H1 (cell line): ENCODE data around the gene BOLA3. TPM values are rescaled to one million over a fixed set of nuclear protein-coding genes. Genes with fewer than 3 reads are reported as not detected.

Experiments
- CEBPB ChIP-seq: IDR thresholded peaks from 2 replicates; pipeline ENCODE4 v1.6.1; 2012; ENCODE audit warnings: low read depth, low read length
- CHD1 ChIP-seq: IDR thresholded peaks from 2 replicates; pipeline ENCODE4 v1.6.1; 2012; ENCODE audit warnings: low read depth, low read length, improper control_type of control experiment
- CREB1 ChIP-seq: IDR thresholded peaks from 2 replicates; pipeline ENCODE4 v1.6.1; 2012; ENCODE audit warnings: inconsistent platforms
- EP300 ChIP-seq, 2 experiments: IDR thresholded peaks; 1 replicate in 1 of 2; 2 replicates in 1 of 2; pipeline ENCODE4 v1.6.1; 2011 to 2012; ENCODE audit warnings: low read depth in 2 of 2, low read length in 2 of 2, mild to moderate bottlenecking in 2 of 2, borderline replicate concordance in 1 of 2, inconsistent platforms in 1 of 2, moderate library complexity in 1 of 2
- GTF2F1 ChIP-seq: IDR thresholded peaks from 2 replicates; pipeline ENCODE4 v1.6.1; 2012; ENCODE audit warnings: low read depth, low read length, improper control_type of control experiment, borderline replicate concordance
- KDM1A ChIP-seq: fragments of 200-600, 300-600 bp; sonication (generic); IDR thresholded peaks from 2 replicates; pipeline ENCODE4 v1.7.1; 2016; ENCODE audit warnings: mild to moderate bottlenecking, low read length, borderline replicate concordance
- RNF2 ChIP-seq: fragments of 200-900, 300-1000 bp; sonication (generic); IDR thresholded peaks from 2 replicates; pipeline ENCODE4 v1.7.1; 2016; ENCODE audit warnings: borderline replicate concordance, low read depth, mild to moderate bottlenecking, antibody characterized with exemption, low read length; ENCODE audit not compliant: poor library complexity, severe bottlenecking; ENCODE audit errors: missing control alignments
- SIRT6 ChIP-seq: IDR thresholded peaks from one replicate; pipeline ENCODE4 v1.7.1; 2012; ENCODE audit warnings: low read length, inconsistent platforms
- polyA plus RNA-seq, 7 experiments: library from polyadenylated mRNA; depleted of rRNA in 3 of 7; stranded (reverse) in 5 of 7; unstranded in 2 of 7; fragments of >200 nt in 5 of 7; fragments of 200-250 nt in 2 of 7; gene quantifications; 1 replicate in 5 of 7; 2 replicates in 1 of 7; 4 replicates in 1 of 7; pipeline versions ENCODE4 v1.2.1 to v1.2.3, GENCODE V29; 2011 to 2013; ENCODE audit warnings: missing spikeins in 2 of 7, mixed read lengths in 2 of 7
- total RNA-seq: library from RNA; stranded (reverse); fragmentation: NEBNext Ultra II Directional; extraction: Animal tissue kit (Norgen Biotek cat#: 25700); gene quantifications from 2 replicates; pipeline ENCODE4 v1.2.1, GENCODE V29; 2021
- TF ChIP-seq, protein P1 (sequence below): fragments of 300-600 bp; sonication (generic); IDR thresholded peaks from 2 replicates; pipeline ENCODE4 v1.7.1; 2012; ENCODE audit warnings: low read length, moderate library complexity, mild to moderate bottlenecking, inconsistent platforms; ENCODE audit not compliant: insufficient replicate concordance

The BOLA3 gene
- total and polyA plus RNA-seq, 2 of the 8 experiments (the other 6 are each of a cell fraction or from before 2014, with no cell fraction given), result 46.1 to 67.3 TPM

GRCh38 chr2:74131901-74132300 lies 15.8 kb downstream of the BOLA3 start (continued):
- TF ChIP-seq, protein P1, sequence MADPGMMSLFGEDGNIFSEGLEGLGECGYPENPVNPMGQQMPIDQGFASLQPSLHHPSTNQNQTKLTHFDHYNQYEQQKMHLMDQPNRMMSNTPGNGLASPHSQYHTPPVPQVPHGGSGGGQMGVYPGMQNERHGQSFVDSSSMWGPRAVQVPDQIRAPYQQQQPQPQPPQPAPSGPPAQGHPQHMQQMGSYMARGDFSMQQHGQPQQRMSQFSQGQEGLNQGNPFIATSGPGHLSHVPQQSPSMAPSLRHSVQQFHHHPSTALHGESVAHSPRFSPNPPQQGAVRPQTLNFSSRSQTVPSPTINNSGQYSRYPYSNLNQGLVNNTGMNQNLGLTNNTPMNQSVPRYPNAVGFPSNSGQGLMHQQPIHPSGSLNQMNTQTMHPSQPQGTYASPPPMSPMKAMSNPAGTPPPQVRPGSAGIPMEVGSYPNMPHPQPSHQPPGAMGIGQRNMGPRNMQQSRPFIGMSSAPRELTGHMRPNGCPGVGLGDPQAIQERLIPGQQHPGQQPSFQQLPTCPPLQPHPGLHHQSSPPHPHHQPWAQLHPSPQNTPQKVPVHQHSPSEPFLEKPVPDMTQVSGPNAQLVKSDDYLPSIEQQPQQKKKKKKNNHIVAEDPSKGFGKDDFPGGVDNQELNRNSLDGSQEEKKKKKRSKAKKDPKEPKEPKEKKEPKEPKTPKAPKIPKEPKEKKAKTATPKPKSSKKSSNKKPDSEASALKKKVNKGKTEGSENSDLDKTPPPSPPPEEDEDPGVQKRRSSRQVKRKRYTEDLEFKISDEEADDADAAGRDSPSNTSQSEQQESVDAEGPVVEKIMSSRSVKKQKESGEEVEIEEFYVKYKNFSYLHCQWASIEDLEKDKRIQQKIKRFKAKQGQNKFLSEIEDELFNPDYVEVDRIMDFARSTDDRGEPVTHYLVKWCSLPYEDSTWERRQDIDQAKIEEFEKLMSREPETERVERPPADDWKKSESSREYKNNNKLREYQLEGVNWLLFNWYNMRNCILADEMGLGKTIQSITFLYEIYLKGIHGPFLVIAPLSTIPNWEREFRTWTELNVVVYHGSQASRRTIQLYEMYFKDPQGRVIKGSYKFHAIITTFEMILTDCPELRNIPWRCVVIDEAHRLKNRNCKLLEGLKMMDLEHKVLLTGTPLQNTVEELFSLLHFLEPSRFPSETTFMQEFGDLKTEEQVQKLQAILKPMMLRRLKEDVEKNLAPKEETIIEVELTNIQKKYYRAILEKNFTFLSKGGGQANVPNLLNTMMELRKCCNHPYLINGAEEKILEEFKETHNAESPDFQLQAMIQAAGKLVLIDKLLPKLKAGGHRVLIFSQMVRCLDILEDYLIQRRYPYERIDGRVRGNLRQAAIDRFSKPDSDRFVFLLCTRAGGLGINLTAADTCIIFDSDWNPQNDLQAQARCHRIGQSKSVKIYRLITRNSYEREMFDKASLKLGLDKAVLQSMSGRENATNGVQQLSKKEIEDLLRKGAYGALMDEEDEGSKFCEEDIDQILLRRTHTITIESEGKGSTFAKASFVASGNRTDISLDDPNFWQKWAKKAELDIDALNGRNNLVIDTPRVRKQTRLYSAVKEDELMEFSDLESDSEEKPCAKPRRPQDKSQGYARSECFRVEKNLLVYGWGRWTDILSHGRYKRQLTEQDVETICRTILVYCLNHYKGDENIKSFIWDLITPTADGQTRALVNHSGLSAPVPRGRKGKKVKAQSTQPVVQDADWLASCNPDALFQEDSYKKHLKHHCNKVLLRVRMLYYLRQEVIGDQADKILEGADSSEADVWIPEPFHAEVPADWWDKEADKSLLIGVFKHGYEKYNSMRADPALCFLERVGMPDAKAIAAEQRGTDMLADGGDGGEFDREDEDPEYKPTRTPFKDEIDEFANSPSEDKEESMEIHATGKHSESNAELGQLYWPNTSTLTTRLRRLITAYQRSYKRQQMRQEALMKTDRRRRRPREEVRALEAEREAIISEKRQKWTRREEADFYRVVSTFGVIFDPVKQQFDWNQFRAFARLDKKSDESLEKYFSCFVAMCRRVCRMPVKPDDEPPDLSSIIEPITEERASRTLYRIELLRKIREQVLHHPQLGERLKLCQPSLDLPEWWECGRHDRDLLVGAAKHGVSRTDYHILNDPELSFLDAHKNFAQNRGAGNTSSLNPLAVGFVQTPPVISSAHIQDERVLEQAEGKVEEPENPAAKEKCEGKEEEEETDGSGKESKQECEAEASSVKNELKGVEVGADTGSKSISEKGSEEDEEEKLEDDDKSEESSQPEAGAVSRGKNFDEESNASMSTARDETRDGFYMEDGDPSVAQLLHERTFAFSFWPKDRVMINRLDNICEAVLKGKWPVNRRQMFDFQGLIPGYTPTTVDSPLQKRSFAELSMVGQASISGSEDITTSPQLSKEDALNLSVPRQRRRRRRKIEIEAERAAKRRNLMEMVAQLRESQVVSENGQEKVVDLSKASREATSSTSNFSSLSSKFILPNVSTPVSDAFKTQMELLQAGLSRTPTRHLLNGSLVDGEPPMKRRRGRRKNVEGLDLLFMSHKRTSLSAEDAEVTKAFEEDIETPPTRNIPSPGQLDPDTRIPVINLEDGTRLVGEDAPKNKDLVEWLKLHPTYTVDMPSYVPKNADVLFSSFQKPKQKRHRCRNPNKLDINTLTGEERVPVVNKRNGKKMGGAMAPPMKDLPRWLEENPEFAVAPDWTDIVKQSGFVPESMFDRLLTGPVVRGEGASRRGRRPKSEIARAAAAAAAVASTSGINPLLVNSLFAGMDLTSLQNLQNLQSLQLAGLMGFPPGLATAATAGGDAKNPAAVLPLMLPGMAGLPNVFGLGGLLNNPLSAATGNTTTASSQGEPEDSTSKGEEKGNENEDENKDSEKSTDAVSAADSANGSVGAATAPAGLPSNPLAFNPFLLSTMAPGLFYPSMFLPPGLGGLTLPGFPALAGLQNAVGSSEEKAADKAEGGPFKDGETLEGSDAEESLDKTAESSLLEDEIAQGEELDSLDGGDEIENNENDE, result no peak
- no peak for TF ChIP-seq EP300 (IDR thresholded peaks at IDR 0.05; ENCODE audit: borderline replicate concordance in 1 of 2, low read depth in 2 of 2, low read length in 2 of 2)
- TF ChIP-seq CREB1, result no peak
- TF ChIP-seq KDM1A, result no peak
- no peak for TF ChIP-seq CHD1
- no peak for TF ChIP-seq SIRT6
- no peak for TF ChIP-seq GTF2F1
- no peak for TF ChIP-seq RNF2
- no peak for TF ChIP-seq CEBPB
